Ishikawa (cell line): Measurements from ENCODE around the gene VSX1.

ENCODE experiments used
- CEBPB ChIP-seq: IDR thresholded peaks from 2 replicates; pipeline ENCODE4 v1.6.1; 2012
- CREB1 ChIP-seq: IDR thresholded peaks from 2 replicates; pipeline ENCODE4 v1.6.1; 2012; ENCODE audit warnings: low read depth
- EP300 ChIP-seq: IDR thresholded peaks from 2 replicates; pipeline ENCODE4 v1.6.1; 2012; ENCODE audit warnings: borderline replicate concordance
- FOXM1 ChIP-seq: IDR thresholded peaks from 2 replicates; pipeline ENCODE4 v1.6.1; 2012; ENCODE audit warnings: low read depth, borderline replicate concordance
- NFIC ChIP-seq: IDR thresholded peaks from 2 replicates; pipeline ENCODE4 v1.6.1; 2012
- RAD21 ChIP-seq: IDR thresholded peaks from 2 replicates; pipeline ENCODE4 v1.6.1; 2012; ENCODE audit warnings: low read depth
- TAF1 ChIP-seq: IDR thresholded peaks from 2 replicates; pipeline ENCODE4 v1.6.1; 2012; ENCODE audit warnings: low read depth, mild to moderate bottlenecking
- TCF12 ChIP-seq: IDR thresholded peaks from 2 replicates; pipeline ENCODE4 v1.6.1; 2012; ENCODE audit warnings: low read depth
- YY1 ChIP-seq: IDR thresholded peaks from 2 replicates; pipeline ENCODE4 v1.6.1; 2012; ENCODE audit warnings: low read depth
- ZBTB7A ChIP-seq: IDR thresholded peaks from 2 replicates; pipeline ENCODE4 v1.6.1; 2012; ENCODE audit warnings: low read depth
- TF ChIP-seq, protein P1 (sequence below): IDR thresholded peaks from 2 replicates; pipeline ENCODE4 v1.6.1; 2012
- TF ChIP-seq, protein P2 (sequence below): IDR thresholded peaks from 2 replicates; pipeline ENCODE4 v1.6.1; 2012
- TF ChIP-seq, protein P3 (sequence below): IDR thresholded peaks from 2 replicates; pipeline ENCODE4 v1.6.1; 2012; ENCODE audit warnings: low read depth, mild to moderate bottlenecking

DNA sequence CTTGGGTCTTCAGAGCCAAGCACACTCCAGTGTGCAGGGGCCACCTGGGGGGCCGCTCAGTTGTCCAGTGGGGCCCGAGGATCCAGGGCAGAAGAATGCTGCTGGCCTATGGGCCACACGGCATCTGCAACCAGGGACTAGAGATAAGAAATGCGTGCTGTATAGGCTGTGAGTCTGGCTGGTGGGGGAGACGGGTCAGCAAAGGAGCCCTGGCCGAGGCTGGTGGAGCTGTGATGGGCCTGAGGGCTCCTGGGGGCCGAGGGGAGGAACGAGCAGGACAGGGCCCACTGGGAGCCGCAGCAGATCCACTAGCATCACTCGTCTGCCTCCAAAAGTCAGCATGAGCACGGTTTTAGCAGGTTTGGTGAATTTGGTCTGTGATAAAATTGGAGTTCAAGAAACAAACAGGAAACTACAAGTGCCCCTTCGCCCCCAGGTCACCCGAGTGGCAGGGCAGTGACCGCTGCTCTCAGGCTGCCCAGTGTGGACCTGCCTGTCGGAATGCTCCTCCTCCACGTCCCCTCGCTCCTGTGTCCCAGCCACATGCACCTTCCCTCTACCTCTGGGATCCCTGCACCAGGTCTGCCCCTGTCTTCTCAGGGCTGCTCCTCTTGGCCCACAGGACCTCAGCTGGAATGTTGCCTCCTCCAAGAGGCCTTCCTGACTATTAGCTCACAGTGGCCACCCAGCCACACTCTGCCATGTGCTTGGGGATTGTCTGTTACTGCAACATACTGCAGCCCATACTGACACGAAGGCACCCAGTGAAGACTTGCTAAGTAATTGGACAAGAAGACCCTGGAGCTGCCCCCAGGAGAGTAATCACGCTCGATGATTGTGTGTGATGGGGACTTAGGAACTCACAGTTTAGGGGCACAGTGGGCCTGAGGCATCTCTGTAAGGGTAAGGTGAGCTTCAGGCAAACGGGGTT, 34.9 kb downstream of the VSX1 start:
- no peak for TF ChIP-seq TAF1
- TF ChIP-seq TCF12, result no peak
- TF ChIP-seq EP300, result no peak
- TF ChIP-seq ZBTB7A, result no peak
- TF ChIP-seq, protein P1, sequence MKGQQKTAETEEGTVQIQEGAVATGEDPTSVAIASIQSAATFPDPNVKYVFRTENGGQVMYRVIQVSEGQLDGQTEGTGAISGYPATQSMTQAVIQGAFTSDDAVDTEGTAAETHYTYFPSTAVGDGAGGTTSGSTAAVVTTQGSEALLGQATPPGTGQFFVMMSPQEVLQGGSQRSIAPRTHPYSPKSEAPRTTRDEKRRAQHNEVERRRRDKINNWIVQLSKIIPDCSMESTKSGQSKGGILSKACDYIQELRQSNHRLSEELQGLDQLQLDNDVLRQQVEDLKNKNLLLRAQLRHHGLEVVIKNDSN, result no peak
- TF ChIP-seq, protein P2, sequence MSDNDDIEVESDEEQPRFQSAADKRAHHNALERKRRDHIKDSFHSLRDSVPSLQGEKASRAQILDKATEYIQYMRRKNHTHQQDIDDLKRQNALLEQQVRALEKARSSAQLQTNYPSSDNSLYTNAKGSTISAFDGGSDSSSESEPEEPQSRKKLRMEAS, result no peak
- TF ChIP-seq, protein P3, sequence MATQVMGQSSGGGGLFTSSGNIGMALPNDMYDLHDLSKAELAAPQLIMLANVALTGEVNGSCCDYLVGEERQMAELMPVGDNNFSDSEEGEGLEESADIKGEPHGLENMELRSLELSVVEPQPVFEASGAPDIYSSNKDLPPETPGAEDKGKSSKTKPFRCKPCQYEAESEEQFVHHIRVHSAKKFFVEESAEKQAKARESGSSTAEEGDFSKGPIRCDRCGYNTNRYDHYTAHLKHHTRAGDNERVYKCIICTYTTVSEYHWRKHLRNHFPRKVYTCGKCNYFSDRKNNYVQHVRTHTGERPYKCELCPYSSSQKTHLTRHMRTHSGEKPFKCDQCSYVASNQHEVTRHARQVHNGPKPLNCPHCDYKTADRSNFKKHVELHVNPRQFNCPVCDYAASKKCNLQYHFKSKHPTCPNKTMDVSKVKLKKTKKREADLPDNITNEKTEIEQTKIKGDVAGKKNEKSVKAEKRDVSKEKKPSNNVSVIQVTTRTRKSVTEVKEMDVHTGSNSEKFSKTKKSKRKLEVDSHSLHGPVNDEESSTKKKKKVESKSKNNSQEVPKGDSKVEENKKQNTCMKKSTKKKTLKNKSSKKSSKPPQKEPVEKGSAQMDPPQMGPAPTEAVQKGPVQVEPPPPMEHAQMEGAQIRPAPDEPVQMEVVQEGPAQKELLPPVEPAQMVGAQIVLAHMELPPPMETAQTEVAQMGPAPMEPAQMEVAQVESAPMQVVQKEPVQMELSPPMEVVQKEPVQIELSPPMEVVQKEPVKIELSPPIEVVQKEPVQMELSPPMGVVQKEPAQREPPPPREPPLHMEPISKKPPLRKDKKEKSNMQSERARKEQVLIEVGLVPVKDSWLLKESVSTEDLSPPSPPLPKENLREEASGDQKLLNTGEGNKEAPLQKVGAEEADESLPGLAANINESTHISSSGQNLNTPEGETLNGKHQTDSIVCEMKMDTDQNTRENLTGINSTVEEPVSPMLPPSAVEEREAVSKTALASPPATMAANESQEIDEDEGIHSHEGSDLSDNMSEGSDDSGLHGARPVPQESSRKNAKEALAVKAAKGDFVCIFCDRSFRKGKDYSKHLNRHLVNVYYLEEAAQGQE, result no peak
- TF ChIP-seq CEBPB, result no peak
- no peak for TF ChIP-seq RAD21
- TF ChIP-seq YY1, result no peak
- no peak for TF ChIP-seq FOXM1
- TF ChIP-seq NFIC, result no peak
- TF ChIP-seq CREB1, result no peak
